Activated CD8-positive, alpha-beta T cell treated with anti-CD3 and anti-CD28 coated beads for 36 hours (primary cell): ENCODE data around the gene ADGRL4. TPM values are rescaled to one million over a fixed set of nuclear protein-coding genes. Genes with fewer than 3 reads are reported as not detected.

Experiments used
- ATAC-seq: fragments of 200-7000 bp; cut with Tn5 transposase; one replicate; pipeline ENCODE4 v1.10.0; 2021; ENCODE audit warnings: mild to moderate bottlenecking, moderate library complexity
- CTCF ChIA-PET: fragments of 350-600 bp; sonication (Branson Sonifier 250); formaldehyde crosslinking; loops from one replicate; lab custom pipeline; 2021; ENCODE audit warnings: antibody characterized with exemption; lab: Charles Lee
- POLR2A ChIA-PET: fragments of 350-600 bp; sonication (Branson Sonifier 250); formaldehyde crosslinking; loops from one replicate; lab custom pipeline; 2021; ENCODE audit warnings: antibody characterized with exemption; lab: Charles Lee
- DNase-seq: peaks from one replicate; pipeline ENCODE4 v3.0.0-alpha.2; 2020
- H3K27ac Mint-ChIP-seq: one replicate; pipeline ENCODE4 v1.8.0; 2021; ENCODE audit warnings: mild to moderate bottlenecking, mixed read lengths
- H3K27me3 Mint-ChIP-seq: one replicate; pipeline ENCODE4 v1.8.0; 2021; ENCODE audit warnings: mixed read lengths
- H3K36me3 Mint-ChIP-seq: one replicate; pipeline ENCODE4 v1.8.0; 2021; ENCODE audit warnings: low read depth, mixed read lengths
- H3K4me1 Mint-ChIP-seq: one replicate; pipeline ENCODE4 v1.8.0; 2021; ENCODE audit warnings: low read depth, mixed read lengths
- H3K4me3 Mint-ChIP-seq: one replicate; pipeline ENCODE4 v1.8.0; 2021; ENCODE audit warnings: mild to moderate bottlenecking, moderate library complexity, mixed read lengths
- H3K9me3 Mint-ChIP-seq: one replicate; pipeline ENCODE4 v1.8.0; 2021; ENCODE audit warnings: mixed read lengths
- CTCF ChIP-seq: fragments of 200-600 bp; IDR thresholded peaks from one replicate; pipeline ENCODE4 v1.8.0; 2022; ENCODE audit warnings: antibody characterized with exemption, mild to moderate bottlenecking
- intact Hi-C: fragments of 100-400 bp; cut with micrococcal nuclease; formaldehyde crosslinking; loops from one replicate; pipeline ENCODE4 v1.10.0; 2022
- total RNA-seq, 2 experiments: library from RNA; stranded (reverse); gene quantifications; one replicate each; pipeline ENCODE4 v1.2.3, GENCODE V29; 2021

ADGRL4 gene
- total RNA-seq, 2 experiments from 2014 or later = not detected

- H3K36me3 Mint-ChIP-seq = no peaks in the 10 kb centered on the region
- H3K9me3 Mint-ChIP-seq = peaks cover 1% of the 10 kb centered on the region
- POLR2A ChIA-PET = no interaction called here
- CTCF ChIA-PET = no interaction called here
- H3K27me3 Mint-ChIP-seq = no peaks in the 10 kb centered on the region
- no peak for ATAC-seq
- no peak for TF ChIP-seq CTCF
- intact Hi-C loops = no loop called here
- no peak overlapping the region for H3K27ac Mint-ChIP-seq
- no peak overlapping the region for H3K4me3 Mint-ChIP-seq
- no peak for DNase-seq
- no peaks in the 10 kb centered on the region for H3K4me1 Mint-ChIP-seq
Measured at GRCh38 chr1:78843111-78843510, 163.4 kb downstream of the ADGRL4 start.

GRCh38 chr1:78840453-78841271 is 165.9 kb downstream of the ADGRL4 start:
- Mint-ChIP-seq H3K27me3 (no peaks in the 10 kb centered on the region), H3K27ac (no peak overlapping the region), H3K9me3 (peaks cover 1% of the 10 kb centered on the region), H3K4me3 (no peak overlapping the region), H3K36me3 (no peaks in the 10 kb centered on the region), H3K4me1 (peaks cover 10% of the 10 kb centered on the region)
- CTCF ChIA-PET = no interaction called here
- POLR2A ChIA-PET = no interaction called here
- TF ChIP-seq CTCF = no peak
- ATAC-seq = no peak
- intact Hi-C loops = no loop called here
- peak; percentile 1 for DNase-seq
